G401.6 (cell line): ENCODE results near the gene PIGN.
"Not testable (repeated sequence)": the region's sequence is repeated elsewhere in the genome, so short reads cannot be mapped to it uniquely, and the experiment has no call there.

Source experiments
- FAIRE-seq: peaks from 2 replicates; lab custom pipeline; 2012; peaks lifted over from hg19 to GRCh38; lab: Jason Lieb, UNC

PIGN gene

DNA sequence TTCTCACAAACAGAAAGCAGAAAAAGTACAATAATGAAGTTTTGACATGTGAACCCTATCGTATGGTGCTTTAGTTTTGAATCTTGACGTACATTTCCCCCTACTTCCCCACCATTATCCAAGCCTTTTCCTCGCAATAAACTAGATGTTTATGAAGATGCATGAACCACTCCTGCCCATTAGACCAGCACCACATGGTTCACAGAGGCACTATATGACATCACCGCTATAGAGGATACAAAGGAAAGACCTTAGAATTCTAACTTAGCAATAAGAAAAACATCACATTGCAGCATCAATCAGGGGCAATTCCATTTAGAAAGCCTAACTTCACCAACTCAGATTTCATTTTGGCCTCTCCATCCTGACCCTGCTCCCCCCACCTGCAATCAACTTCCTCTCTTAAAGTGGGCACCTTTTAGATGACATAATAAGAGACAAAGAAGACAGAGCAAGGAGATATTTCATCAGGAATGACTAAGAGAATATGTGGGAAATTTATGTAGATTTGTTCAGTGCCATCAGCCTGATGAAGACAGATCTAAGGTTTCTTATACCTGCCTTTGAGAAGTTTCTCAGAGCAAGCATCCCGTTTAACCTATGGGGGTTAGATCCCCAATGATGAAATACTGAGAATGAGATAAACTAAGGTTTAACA is 124.9 kb downstream of the PIGN start:
- no peak for FAIRE-seq

DNA sequence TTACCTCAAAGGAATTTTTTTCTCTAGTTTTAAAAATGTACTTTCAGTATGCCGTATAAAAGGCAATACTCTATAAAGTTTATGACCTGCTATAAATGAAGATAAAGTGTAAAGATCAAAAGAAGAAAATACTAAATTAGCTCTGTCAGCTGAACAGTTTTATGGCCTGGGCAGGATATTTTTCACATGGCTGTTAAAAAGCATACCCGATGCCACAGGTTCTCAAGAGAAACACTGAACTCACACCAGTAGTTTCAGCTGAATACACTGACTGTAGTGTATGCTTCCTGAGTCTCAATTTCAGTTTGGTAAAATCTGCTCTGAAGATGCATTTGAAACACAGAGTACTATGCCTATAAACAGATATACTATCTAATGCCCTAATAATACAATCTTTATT is 126.0 kb downstream of the PIGN start:
- FAIRE-seq = no peak

DNA sequence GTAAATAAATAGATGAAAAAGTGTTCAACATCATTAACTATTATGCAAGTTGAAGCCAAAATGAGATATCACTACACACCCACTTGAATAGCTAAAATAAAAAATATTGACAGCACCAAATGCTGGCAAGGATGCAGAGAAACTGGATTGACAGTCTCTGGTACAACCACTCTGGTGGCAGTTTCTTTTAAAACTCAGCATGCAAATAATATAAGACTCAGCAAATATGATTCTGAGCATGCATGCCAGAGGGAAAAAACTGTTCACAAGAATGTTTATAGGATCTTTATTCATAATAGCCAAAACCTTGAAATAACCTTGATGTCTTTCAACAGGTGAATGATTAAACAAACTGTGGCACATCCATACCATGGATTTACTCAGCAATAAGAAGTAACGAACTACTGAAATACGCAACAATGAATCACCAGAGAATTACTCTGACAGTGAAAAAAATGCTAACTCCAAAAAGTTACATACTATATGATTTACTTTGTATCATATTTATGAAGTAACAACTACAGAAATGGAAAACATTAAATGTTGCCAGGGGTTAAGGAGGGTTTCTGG is 131.8 kb downstream of the PIGN start:
- no peak for FAIRE-seq

DNA sequence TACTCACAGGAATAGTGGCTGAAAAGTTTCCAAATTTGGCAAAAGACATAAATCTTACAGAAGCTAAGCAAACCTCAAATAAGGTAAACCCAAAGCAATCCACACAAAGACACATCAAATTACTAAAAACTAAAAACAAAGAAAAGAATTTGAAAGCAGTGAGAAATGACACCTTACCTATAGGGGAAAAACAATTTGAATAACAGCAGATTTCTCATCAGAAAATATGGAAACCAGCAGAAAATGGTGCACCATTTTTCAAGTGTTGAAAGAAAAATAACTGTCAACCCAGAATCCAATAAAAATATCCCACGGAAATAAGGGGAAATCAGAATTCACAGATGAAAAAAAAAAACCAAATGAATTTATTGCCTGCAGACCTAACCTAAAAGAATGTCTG is 138.6 kb downstream of the PIGN start:
- FAIRE-seq = no peak

DNA sequence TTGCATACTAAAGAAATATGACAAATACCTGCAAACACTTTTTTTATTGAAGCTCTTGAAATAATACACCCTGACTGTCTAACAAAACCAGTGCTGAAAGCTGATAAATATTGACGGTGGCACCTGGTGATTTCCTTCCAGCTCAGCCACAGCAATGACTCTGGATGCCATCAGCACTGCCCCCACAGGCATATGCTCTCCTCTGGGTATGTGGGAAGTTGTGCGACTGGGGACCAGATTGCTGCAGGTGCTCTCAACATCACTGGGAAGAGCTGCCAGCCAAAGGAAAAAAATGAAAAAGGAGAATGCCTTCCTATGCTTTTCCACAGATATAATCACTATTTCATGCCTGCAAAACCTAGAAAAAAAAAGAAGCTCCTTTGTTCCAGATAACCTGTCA is 141.5 kb downstream of the PIGN start:
- no peak for FAIRE-seq

DNA sequence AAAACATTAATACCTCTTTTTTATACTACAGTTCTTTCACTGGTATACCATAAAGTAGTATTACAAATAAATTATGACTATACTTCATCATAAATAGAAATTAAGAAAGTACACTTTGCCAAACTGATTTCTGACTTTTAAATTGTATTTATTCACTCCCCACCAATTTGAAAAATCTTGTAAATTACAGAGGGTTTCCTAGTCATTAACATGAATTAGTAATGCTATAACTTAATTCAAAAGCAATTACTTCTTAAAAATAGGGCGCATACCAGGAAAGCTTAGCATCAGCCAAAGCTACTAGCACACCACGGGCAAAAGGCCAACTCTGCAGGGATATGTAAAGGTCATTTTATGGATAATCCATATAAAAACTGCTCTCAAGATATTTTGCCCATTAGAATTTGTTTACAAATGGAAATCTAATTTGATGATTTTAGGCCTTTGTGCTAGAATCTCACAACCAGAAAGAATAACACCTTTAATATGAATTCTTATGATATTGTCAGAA is 142.3 kb downstream of the PIGN start:
- no peak for FAIRE-seq

DNA sequence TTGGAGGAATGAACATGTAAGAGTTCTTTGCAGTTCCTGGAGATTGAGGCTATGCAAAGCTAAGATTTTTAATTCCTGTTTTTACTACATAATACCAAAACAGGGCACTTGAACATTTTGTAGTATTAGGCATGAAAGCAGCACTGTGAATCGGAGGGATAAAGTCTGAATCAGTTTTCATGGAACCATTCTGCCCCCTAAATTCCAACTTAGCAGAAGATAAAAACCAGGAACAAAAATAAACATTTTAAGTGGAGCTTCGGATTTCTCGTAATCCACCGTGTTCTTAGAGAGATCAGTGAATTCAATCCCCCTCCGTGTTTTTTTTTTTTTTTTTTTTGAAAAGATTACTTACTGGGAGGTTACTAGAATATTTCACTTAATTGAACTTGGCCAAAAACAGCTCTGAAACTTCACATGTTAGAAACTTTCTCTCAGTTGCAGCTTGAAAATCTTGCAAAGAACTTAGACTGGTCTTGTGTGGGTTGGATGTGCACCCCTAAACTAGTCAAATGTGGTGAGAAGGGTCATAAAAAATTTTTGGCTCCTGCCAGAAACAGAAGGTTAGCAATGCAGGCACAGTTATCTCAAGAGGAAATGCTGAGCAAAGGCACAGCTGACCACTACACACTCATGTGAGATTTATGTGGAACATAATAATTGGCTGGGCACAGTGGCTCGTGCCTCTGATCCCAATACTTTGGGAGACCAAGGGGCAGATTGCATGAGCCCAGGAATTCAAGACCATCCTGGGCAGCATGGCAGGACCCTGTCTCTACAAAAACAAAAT is 148.7 kb downstream of the PIGN start:
- no peak for FAIRE-seq

DNA sequence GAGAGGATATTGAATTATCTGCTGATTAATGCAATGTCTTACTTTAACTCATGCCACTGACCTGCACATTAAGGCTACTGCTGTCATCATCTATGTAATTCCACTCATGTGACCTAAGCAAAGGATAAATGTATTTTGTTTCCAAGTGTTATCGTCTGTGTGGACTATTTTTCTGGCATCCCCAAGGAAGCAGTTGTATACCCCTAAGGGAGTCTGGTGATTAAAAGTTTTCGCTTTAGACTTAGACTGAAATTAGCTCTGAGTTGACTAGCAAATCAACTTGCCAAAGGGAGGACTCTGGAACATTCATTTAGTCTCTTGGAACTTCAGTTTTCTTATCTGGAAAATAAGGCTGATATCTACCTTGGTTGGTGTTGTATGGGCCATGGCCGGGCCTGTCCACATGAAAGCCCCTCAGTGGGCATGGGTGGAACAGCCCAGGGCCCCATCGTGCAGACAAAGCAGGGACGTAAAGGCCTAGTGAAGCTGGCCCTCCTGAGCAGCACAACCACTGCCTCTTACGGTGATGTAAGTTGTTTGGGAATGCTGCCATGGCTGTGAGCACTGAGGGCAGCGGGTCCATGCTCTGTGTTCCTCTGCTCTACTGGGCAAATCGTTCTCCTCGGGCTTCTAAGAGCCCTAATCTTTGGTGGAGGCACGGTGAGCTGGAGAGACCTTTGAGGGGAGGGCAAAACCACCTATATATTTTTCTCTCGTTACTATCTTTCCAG is 149.7 kb downstream of the PIGN start:
- no peak for FAIRE-seq

DNA sequence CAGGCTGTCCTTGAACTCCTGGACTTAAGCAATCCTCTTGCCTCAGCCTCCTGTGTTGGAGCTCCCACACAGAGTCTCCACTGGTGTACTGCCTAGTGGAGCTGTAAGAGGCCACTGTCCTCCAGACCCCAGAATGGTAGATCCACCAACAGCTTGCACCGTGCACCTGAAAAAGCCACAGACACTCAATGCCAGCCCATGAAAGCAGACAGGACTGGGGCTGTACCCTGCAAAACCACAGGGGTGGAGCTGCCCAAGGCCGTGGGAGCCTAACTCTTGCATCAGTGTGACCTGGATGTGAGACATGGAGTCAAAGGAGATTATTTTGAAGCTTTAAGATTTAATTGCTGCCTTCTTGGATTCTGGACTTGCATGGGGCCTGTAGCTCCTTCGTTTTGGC is 152.6 kb downstream of the PIGN start:
- FAIRE-seq = not testable (repeated sequence)

DNA sequence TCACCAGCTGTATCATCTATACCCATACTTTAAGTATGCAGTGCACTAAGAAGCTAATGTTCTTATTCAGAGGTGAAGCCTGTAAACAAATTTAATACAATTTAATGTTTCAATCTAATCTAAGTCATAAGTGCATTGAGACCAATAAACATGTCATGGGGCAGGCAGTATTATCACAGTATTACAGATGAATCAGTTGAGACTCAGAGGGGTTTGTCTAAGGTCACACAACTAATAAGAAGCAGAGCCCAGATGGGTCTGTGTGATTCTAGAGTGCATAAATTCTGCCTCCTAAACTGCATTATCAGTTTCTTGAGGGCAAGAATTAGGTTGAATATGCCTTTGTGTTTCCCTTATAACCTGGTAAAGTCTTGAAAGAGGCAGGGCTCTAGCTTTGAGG is 153.1 kb downstream of the PIGN start:
- FAIRE-seq = no peak

DNA sequence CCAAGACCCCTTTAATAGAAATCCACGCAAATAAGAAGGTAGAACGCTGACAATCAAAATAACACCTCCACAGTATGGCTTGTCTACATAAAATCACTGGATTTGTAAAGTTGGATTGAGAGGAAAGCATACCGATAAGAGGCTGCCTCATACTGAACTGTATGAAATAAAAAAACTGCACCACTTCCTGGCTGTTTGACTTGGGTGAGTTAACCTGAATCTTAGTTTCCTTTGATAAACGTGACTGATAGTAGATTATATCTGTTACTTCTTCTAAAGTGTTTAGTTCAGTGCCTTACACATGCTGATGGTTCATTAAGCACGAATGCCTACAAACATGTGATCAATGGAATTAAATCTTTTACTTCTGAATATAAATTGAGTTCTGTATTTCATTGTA is 153.6 kb downstream of the PIGN start:
- no peak for FAIRE-seq

DNA sequence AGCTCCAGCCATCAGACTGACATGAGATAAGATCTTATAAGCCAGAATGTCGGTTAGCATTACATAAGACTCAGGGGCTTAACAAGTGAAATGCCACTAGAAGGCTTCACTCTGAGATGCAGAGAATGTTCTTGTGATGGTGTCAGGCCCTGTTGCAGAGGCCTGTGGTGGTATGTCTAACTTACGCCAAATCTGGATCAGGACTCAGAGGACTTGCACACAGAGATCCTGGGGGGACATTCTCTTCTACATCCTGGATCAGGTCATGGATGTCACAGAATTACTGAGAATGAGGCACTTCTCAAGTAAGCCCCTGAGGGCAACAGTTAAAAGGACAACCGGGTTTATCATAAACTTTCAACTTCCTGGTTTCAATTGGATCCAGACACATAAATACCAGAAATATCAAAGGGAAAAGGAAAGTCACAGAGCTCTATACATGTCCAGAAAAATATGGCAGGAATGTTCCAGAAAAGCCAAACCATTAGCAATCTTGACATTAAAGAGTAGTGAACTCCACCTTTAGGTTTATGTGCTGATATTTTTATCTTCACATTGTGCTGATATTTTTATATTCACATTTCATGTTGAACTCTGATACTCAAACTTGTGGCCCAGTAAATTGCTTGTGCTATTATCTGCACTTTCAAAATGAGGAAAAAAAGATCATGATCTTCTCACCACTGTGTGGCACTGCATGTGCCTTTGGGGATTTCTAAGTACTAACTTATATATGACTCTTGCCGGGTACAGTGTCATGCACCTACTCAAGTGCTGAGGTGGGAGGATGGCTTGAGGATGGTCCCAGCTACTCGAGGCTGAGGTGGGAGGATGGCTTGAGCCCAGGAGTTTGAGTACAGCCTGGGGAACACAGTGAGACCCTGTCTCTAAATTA is 156.5 kb downstream of the PIGN start:
- no peak for FAIRE-seq

DNA sequence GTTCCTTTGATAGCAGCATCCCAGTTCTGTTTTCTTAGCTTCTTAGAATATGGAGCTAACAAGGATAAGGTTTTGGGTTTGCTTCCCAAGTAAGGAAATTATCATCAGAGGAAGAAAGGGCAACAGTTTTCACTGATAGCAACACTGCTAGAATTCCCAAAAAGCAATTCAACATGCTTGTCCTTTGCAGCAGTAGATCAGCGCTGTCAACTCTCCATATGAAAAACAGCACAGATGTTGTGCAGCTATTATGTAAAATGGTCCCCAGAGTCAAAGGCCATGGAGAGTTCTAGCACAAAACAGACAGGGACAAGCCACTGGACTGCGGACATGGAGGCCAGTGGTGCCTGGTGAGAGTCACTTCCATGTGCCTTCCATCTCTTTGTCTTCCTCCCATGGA is 158.1 kb downstream of the PIGN start:
- no peak for FAIRE-seq

DNA sequence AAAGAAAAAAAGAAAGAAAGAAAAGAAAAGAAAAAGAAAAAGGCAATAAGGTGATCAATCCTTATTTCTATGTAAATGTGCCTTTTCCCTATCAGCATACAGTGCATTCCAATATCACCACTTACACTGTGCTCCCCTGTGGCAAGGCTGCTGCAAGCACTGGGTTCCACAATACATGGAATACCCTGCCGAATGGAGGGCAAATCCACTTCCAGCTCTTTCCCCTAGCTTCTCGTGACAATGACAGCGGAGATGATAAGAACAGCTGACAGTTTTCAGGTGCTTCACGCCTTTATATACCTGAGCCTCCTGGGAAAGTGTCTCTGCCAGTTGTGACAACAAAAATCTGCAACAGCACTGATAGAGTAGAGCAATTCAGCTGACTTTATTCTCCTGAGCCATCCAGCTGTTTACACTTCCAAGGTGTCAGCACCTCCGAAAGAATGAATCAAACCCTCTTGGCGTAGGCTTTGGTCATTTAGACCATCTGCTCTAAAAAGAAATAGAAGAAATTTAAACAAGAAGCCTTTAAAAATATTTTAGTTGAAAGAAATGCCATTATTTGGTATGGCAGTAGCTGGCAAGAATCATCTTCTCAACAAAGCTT is 158.8 kb downstream of the PIGN start:
- FAIRE-seq = no peak

DNA sequence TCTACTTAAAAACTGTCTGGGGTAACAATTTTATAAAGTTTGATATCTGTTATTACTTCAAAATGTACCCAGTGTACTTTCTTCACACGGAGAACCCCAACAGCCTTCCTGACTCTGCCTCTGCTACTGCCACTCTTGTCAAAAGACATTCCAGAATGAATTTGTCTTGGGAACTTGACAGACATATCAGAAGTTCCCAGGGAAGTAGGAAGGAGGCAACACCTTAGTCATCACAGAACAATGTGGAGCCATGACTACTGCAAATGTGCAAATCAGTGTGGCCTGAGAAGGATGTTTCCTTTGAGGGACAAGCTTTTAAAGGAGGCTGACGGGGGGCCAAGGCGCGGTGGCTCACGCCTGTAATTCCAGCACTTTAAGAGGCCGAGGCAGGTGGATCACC is 160.3 kb downstream of the PIGN start:
- FAIRE-seq = no peak

DNA sequence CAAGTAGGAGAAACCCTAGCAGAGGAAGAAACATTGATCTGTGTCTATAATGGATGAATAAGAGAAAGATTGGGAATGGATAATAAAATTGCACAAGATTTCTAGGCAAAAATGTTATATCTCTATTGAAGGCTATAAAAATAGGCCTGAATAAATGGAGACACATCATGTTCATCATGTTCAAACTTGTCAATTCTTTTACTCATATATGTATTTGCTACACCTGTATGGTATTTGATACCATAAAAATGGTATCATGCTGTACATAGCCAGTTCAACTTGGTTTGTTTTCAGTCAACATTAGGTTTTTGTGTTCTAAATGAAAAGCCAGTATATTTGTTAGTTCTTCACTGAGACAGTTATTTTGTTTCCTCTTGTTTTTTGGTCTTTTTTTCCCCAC is 161.9 kb downstream of the PIGN start:
- FAIRE-seq = no peak

DNA sequence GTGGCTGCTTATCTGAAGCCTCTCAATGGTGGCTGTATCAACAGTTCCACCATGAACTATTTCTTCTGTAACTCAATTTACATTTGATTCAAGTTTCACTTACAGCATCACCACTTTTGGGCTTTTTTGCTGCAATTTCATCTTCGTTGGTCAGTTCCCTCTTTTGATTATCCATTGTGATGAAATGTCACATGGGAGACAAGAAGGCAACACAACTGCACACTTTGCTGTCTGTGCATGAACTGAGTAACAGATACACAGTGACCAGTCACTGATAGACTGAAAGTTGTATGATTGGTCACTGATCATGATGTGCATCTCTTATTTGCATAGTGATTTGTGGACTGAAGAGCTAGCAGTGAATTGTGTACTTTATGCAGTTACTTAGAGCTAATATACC is 163.3 kb downstream of the PIGN start:
- no peak for FAIRE-seq

DNA sequence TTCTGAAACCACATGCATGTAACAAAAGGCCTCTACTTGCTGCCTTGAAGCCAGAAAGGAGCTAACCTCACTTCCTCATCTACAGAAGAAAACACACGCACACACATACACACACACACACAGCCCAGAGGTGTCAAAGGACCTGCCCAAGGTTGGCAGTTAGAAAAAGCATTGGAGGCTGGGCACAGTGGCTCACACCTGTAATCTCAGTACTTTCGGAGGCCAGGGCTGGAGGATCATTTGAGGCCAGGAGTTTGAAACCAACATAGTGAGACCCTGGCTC is 168.2 kb downstream of the PIGN start:
- FAIRE-seq = no peak

DNA sequence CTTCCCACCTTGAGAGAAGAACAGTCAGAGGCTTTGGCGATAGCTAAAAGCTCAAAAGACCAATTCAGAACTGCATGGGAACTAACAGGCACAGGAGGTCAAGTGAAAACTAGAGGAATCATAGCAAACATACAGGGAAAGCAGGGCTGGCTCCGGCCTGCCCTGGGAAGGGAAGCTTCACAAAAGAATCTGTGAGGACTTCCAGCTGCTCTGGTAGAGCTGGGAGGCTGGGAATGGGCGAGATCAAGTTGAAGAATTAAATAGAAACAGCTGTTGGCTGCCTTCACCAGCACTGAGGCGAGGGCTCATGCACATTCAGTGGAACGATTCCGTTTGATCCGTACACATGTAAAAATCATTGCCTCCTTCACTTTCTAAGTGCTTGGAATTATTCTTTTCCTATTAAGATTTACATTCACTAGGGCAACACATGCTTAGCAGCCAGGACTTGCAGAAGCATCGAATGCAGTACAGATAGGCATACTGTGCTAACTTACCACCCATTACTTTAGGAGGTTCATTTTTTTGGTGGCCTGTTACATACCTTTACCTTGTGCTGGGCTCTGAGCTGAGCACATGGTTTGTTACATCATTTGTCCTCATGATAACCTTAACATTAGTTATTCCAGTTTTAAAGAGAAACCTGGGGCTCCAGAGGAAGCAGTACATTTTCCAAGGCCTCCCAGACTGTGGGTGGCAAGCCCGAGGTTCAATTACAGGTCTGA is 168.7 kb downstream of the PIGN start:
- no peak for FAIRE-seq

DNA sequence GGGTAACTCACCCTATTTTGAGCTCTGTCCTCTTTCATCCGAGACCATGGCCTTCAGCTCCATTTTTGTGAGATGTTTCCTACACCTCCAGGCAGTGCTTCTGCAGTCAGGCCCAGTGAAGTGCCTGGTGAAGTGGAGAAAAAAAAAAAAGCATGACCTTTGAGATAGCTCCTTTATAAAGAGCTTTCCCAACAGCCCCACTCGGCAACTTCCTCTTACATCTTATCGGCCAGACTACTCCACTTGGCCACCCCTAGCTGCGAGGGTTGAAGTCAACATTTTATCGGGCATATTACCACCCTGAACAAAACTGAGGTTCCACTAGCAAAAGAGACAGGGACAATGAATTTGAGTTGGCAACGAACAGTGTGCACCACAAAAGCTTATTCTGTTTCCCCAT is 169.2 kb downstream of the PIGN start:
- FAIRE-seq = no peak

DNA sequence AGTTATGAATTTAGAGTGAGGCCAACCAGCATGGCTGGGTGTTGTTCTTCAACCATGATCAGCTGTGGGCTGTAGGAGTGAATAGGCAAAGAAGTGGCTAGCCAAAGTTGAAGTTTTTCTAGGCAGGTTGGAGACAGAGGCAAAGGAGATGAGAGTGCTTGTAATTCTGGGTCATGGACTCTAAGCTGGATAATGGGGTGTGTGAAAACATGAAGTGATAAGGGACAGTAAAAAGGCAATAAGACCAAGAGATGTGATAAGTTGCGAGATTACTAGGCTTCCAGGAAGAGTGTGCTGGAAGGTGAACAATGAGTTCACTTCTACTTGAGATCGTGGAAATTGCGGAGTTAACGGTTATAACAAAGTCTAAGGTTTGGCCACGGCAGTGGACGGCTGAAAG is 175.4 kb downstream of the PIGN start:
- FAIRE-seq = no peak
